HepG2 (cell line): ENCODE results near the gene TBC1D24. TPM values are rescaled to one million over a fixed set of nuclear protein-coding genes. Genes with fewer than 3 reads are reported as not detected.

Experiments
- MZF1 ChIP-seq: sonication (generic); formaldehyde crosslinking; IDR thresholded peaks from 2 replicates; pipeline ENCODE4 v1.8.1; 2023; ENCODE audit warnings: mild to moderate bottlenecking, missing genetic modification reagents, borderline replicate concordance
- NFATC3 ChIP-seq: sonication (generic); formaldehyde crosslinking; IDR thresholded peaks from 2 replicates; pipeline ENCODE4 v1.5.1; 2020; ENCODE audit warnings: mild to moderate bottlenecking, missing genetic modification reagents
- SAP130 ChIP-seq: IDR thresholded peaks from 2 replicates; pipeline ENCODE4 v1.6.1; 2016; ENCODE audit warnings: low read depth
- ZBTB42 ChIP-seq: sonication (generic); formaldehyde crosslinking; IDR thresholded peaks from 2 replicates; pipeline ENCODE4 v1.5.0; 2020; ENCODE audit warnings: mild to moderate bottlenecking, missing genetic modification reagents
- ZNF136 ChIP-seq: sonication (generic); formaldehyde crosslinking; IDR thresholded peaks from 2 replicates; pipeline ENCODE4 v1.8.1; 2022; ENCODE audit warnings: low read depth, mild to moderate bottlenecking, moderate library complexity, missing genetic modification reagents
- ZNF20 ChIP-seq: sonication (generic); formaldehyde crosslinking; IDR thresholded peaks from 2 replicates; pipeline ENCODE4 v1.4.0; 2020; ENCODE audit warnings: mild to moderate bottlenecking, moderate library complexity, missing genetic modification reagents
- ZNF383 ChIP-seq: sonication (generic); formaldehyde crosslinking; IDR thresholded peaks from 2 replicates; pipeline ENCODE4 v1.4.0; 2020; ENCODE audit warnings: missing genetic modification reagents, mild to moderate bottlenecking, borderline replicate concordance
- ZNF709 ChIP-seq: sonication (generic); formaldehyde crosslinking; IDR thresholded peaks from 2 replicates; pipeline ENCODE4 v1.5.0; 2020; ENCODE audit warnings: mild to moderate bottlenecking, missing genetic modification reagents
- polyA plus RNA-seq, 8 experiments: library from polyadenylated mRNA; depleted of rRNA in 3 of 8; stranded (reverse) in 7 of 8; unstranded in 1 of 8; fragments of >200 nt; fragmentation: Illumina TruSeq in 4 of 8; extraction: Trizol in 4 of 8; gene quantifications; 2 replicates each; pipeline versions ENCODE4 v1.2.1 to v1.2.3, GENCODE V29; 2011 to 2016; ENCODE audit warnings: low read depth in 4 of 8, missing spikeins in 1 of 8, mixed read lengths in 1 of 8; ENCODE audit not compliant: insufficient read depth in 1 of 8
- total RNA-seq, 5 experiments: library from RNA; depleted of rRNA; stranded (reverse); fragments of >200 nt; fragmentation: Illumina TruSeq; extraction: Trizol; gene quantifications; 2 replicates each; pipeline ENCODE4 v1.2.3, GENCODE V29; 2016; ENCODE audit warnings: low read depth in 1 of 5
- TF ChIP-seq, protein P1 (sequence below): sonication (generic); formaldehyde crosslinking; IDR thresholded peaks from 2 replicates; pipeline ENCODE4 v1.8.1; 2023; ENCODE audit warnings: mild to moderate bottlenecking, missing genetic modification reagents
- TF ChIP-seq, protein P2 (sequence below), 2 experiments: fragments of 450-650 bp in 1 of 2; sonication (generic) in 1 of 2; formaldehyde crosslinking; IDR thresholded peaks; 2 replicates each; pipeline versions ENCODE4 v1.5.0 to v1.8.0; 2020 to 2022; ENCODE audit warnings: mild to moderate bottlenecking in 1 of 2, missing genetic modification reagents in 1 of 2
- TF ChIP-seq, protein P3 (sequence below): sonication (generic); formaldehyde crosslinking; IDR thresholded peaks from 2 replicates; pipeline ENCODE4 v1.4.0; 2020; ENCODE audit warnings: missing genetic modification reagents

The TBC1D24 gene
- total and polyA plus RNA-seq, 2 of the 13 experiments (the other 11 are each of a cell fraction or from before 2014, with no cell fraction given): 7.7 to 13.7 TPM

DNA sequence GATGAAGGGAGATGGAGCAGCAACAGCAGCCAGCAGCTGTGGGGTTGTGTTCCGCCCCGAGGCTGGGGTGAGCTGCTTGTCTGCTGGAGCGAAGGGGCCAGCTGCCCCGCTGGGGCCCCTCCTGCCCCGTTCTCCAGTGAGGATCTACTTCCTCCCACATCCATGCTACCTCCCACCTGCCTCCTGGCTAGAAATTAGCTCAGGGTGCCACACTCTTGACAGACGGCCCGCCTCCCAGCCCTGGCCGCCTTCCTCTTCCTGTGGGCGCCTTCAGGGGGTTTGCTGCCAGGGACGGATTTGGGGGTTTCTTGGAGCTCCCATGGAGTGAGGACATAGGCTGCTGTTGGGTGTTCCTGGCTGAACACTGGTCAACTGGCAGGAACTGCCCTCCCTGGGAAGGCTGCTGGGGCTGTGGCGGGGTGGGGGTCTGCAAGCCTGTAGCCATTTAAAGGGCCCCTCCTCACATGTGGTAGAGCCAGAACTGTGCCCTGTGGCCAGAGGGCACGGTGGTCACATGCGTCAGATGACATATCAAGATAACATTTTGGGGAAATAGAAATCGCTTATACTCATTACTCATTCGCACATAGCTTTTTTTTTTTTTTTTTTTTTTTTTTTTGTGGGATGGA, 13.1 kb downstream of the TBC1D24 start (continued):
- TF ChIP-seq, protein P1, sequence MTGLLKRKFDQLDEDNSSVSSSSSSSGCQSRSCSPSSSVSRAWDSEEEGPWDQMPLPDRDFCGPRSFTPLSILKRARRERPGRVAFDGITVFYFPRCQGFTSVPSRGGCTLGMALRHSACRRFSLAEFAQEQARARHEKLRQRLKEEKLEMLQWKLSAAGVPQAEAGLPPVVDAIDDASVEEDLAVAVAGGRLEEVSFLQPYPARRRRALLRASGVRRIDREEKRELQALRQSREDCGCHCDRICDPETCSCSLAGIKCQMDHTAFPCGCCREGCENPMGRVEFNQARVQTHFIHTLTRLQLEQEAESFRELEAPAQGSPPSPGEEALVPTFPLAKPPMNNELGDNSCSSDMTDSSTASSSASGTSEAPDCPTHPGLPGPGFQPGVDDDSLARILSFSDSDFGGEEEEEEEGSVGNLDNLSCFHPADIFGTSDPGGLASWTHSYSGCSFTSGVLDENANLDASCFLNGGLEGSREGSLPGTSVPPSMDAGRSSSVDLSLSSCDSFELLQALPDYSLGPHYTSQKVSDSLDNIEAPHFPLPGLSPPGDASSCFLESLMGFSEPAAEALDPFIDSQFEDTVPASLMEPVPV: no peak
- no peak for TF ChIP-seq ZNF709 (CRISPR knock-in tag)
- no peak for TF ChIP-seq ZNF20 (CRISPR knock-in tag)
- no peak for TF ChIP-seq SAP130 (CRISPR knock-in tag)
- TF ChIP-seq, protein P2, sequence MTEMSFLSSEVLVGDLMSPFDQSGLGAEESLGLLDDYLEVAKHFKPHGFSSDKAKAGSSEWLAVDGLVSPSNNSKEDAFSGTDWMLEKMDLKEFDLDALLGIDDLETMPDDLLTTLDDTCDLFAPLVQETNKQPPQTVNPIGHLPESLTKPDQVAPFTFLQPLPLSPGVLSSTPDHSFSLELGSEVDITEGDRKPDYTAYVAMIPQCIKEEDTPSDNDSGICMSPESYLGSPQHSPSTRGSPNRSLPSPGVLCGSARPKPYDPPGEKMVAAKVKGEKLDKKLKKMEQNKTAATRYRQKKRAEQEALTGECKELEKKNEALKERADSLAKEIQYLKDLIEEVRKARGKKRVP (CRISPR knock-in tag; IDR thresholded peaks at IDR 0.05): no peak
- no peak for TF ChIP-seq ZNF383
- TF ChIP-seq NFATC3 (CRISPR knock-in tag): no peak
- TF ChIP-seq ZBTB42 (CRISPR knock-in tag): no peak
- no peak for TF ChIP-seq ZNF136 (CRISPR knock-in tag)
- TF ChIP-seq, protein P3, sequence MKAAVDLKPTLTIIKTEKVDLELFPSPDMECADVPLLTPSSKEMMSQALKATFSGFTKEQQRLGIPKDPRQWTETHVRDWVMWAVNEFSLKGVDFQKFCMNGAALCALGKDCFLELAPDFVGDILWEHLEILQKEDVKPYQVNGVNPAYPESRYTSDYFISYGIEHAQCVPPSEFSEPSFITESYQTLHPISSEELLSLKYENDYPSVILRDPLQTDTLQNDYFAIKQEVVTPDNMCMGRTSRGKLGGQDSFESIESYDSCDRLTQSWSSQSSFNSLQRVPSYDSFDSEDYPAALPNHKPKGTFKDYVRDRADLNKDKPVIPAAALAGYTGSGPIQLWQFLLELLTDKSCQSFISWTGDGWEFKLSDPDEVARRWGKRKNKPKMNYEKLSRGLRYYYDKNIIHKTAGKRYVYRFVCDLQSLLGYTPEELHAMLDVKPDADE (CRISPR knock-in tag): no peak
- no peak for TF ChIP-seq MZF1 (CRISPR knock-in tag)
